Measurements from ENCODE around the gene CCNB1. TPM values are rescaled to one million over a fixed set of nuclear protein-coding genes. Genes with fewer than 3 reads are reported as not detected.

CCNB1 gene
- 10 to 100 TPM in 1 of 2 donors, 1 to 10 TPM in 1; 8.9 to 30.0 TPM for total RNA-seq
- polyA plus RNA-seq (ENCODE audit: insufficient read length in 6 of 6): 100 to 1,000 TPM in 2 of 6 donors, 10 to 100 TPM in 4; 65.8 to 146 (median 81.2) TPM
- long read RNA-seq, donor 1, transcript CCNB1-201 (9 exons, 2,169 nt): major isoform, 34 of 37 reads
- long read RNA-seq, donor 1, partial matches to known transcripts: 0 of 37 reads
- long read RNA-seq, donor 1, other reads (novel, unspliced or antisense): 0 of 37 reads
- long read RNA-seq, donor 2, transcript CCNB1-201 (9 exons, 2,169 nt): major isoform, 38 of 39 reads
- long read RNA-seq, donor 2, partial matches to known transcripts: 0 of 39 reads
- long read RNA-seq, donor 2, other reads (novel, unspliced or antisense): 0 of 39 reads
- long read RNA-seq, donor 3, transcript CCNB1-201 (9 exons, 2,169 nt): major isoform, 48 of 50 reads
- long read RNA-seq, donor 3, partial matches to known transcripts: 0 of 50 reads
- long read RNA-seq, donor 3, other reads (novel, unspliced or antisense): 0 of 50 reads
- long read RNA-seq, donor 4, transcript CCNB1-201 (9 exons, 2,169 nt): major isoform, 21 of 26 reads
- long read RNA-seq, donor 4, partial matches to known transcripts: 1 of 26 reads
- long read RNA-seq, donor 4, other reads (novel, unspliced or antisense): 4 of 26 reads
- long read RNA-seq, donor 5, transcript CCNB1-201 (9 exons, 2,169 nt): major isoform, 31 of 45 reads
- long read RNA-seq, donor 5, partial matches to known transcripts: 9 of 45 reads
- long read RNA-seq, donor 5, other reads (novel, unspliced or antisense): 0 of 45 reads
- long read RNA-seq, donor 6, transcript CCNB1-201 (9 exons, 2,169 nt): major isoform, 61 of 65 reads
- long read RNA-seq, donor 6, partial matches to known transcripts: 0 of 65 reads
- long read RNA-seq, donor 6, other reads (novel, unspliced or antisense): 0 of 65 reads
- long read RNA-seq, donor 7, transcript CCNB1-201 (9 exons, 2,169 nt): major isoform, 20 of 21 reads
- long read RNA-seq, donor 7, partial matches to known transcripts: 0 of 21 reads
- long read RNA-seq, donor 7, other reads (novel, unspliced or antisense): 0 of 21 reads
- long read RNA-seq, donor 8, transcript CCNB1-201 (9 exons, 2,169 nt): major isoform, 12 of 12 reads
- long read RNA-seq, donor 8, partial matches to known transcripts: 0 of 12 reads
- long read RNA-seq, donor 8, other reads (novel, unspliced or antisense): 0 of 12 reads
- long read RNA-seq, donor 9: 0 reads
- long read RNA-seq, donor 10, transcript CCNB1-201 (9 exons, 2,169 nt): major isoform, 8 of 8 reads
- long read RNA-seq, donor 10, partial matches to known transcripts: 0 of 8 reads
- long read RNA-seq, donor 10, other reads (novel, unspliced or antisense): 0 of 8 reads
- long read RNA-seq, donor 11, transcript CCNB1-201 (9 exons, 2,169 nt): major isoform, 17 of 19 reads
- long read RNA-seq, donor 11, partial matches to known transcripts: 0 of 19 reads
- long read RNA-seq, donor 11, other reads (novel, unspliced or antisense): 0 of 19 reads
- long read RNA-seq, donor 12, transcript CCNB1-201 (9 exons, 2,169 nt): major isoform, 21 of 23 reads
- long read RNA-seq, donor 12, partial matches to known transcripts: 0 of 23 reads
- long read RNA-seq, donor 12, other reads (novel, unspliced or antisense): 0 of 23 reads

GRCh38 chr5:69166686-69167492 lies at the start of gene CCNB1:
Gene CCNB1, plus strand, starts transcription at chr5:69167150. Its CDS starts 113 bp downstream, at chr5:69167263.
- no peak for TF ChIP-seq CTCF (IDR thresholded peaks at IDR 0.05)
- peak within 1 kb of the TSS in 1 of 2 donors; percentile 69 for H3K27ac ChIP-seq
- H3K9me3 ChIP-seq: no peaks in the 10 kb centered on the region
- H3K4me3 ChIP-seq: peak within 1 kb of the TSS; percentile 63 to 82
- intact Hi-C loops (cut with DNase I): no loop called here
- DNase-seq: peak; percentile 95 to 100 (median 98)
- H3K27me3 ChIP-seq: no peaks in the 10 kb centered on the region
- H3K4me1 ChIP-seq: peaks cover 0 to 17% of the 10 kb centered on the region in 2 donors
- peak; percentile 100 for ATAC-seq
- H3K36me3 ChIP-seq: peaks cover 0 to 4% of the 10 kb centered on the region in 2 donors

- TF ChIP-seq CTCF (IDR thresholded peaks at IDR 0.05): no peak
- Histone ChIP-seq H3K4me1 (no peaks in the 10 kb centered on the region), H3K27ac (no peak overlapping the region), H3K27me3 (no peaks in the 10 kb centered on the region), H3K36me3 (peaks cover 0 to 93% of the 10 kb centered on the region in 2 donors), H3K4me3 (no peak overlapping the region), H3K9me3 (no peaks in the 10 kb centered on the region)
- intact Hi-C loops (cut with DNase I): no loop called here
- DNase-seq (no peak), ATAC-seq (no peak)
Observed at GRCh38 chr5:69129413-69129812, 37.5 kb upstream of the CCNB1 start.

- peaks cover 0 to 86% of the 10 kb centered on the region in 2 donors for H3K36me3 ChIP-seq
- no peak for TF ChIP-seq CTCF (IDR thresholded peaks at IDR 0.05)
- H3K27me3 ChIP-seq: no peaks in the 10 kb centered on the region
- ATAC-seq: no peak
- no peak for DNase-seq
- no peaks in the 10 kb centered on the region for H3K9me3 ChIP-seq
- H3K4me3 ChIP-seq: no peak overlapping the region
- no peaks in the 10 kb centered on the region for H3K4me1 ChIP-seq
- intact Hi-C loops (cut with DNase I): no loop called here
- no peak overlapping the region for H3K27ac ChIP-seq
Observed at GRCh38 chr5:69130241-69130640, 36.7 kb upstream of the CCNB1 start.

GRCh38 chr5:69131304-69131703 lies 35.6 kb upstream of the CCNB1 start:
- DNase-seq (no peak), ATAC-seq (no peak)
- H3K27me3 ChIP-seq: no peaks in the 10 kb centered on the region
- intact Hi-C loops (cut with DNase I): no loop called here
- no peak for TF ChIP-seq CTCF (IDR thresholded peaks at IDR 0.05)
- no peaks in the 10 kb centered on the region for H3K9me3 ChIP-seq
- no peak overlapping the region for H3K27ac ChIP-seq
- no peaks in the 10 kb centered on the region for H3K4me1 ChIP-seq
- peaks cover 0 to 76% of the 10 kb centered on the region in 2 donors for H3K36me3 ChIP-seq
- H3K4me3 ChIP-seq: no peak overlapping the region

Data from left lung (tissue), 14 donors.